HG03439 (cell line): ENCODE results near the gene CORO1C.

Experiments
- ATAC-seq: cut with Tn5 transposase; IDR thresholded peaks from one replicate; pipeline ENCODE4 v1.9.1; 2021; ENCODE audit warnings: mild to moderate bottlenecking, moderate library complexity; ENCODE audit not compliant: unreplicated experiment

The CORO1C gene

DNA sequence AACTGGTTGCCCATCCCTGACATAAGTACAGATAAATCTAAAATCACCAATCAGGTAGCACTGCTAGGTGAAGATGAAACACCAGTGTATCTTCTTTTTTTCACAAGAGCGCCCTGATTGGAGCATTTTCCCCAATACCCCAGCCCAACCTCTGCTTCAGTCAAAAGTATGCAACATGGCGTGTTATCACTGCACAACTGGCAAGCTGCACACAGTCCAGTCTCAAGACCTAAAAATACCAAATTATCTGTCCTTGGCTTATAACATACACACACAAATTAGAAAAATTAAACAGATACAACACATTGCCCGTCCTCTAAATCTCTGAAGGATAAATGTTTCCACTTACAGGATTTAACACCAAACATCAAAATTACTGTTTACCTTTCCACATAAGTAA, 77.4 kb downstream of the CORO1C start:
- no peak for ATAC-seq

DNA sequence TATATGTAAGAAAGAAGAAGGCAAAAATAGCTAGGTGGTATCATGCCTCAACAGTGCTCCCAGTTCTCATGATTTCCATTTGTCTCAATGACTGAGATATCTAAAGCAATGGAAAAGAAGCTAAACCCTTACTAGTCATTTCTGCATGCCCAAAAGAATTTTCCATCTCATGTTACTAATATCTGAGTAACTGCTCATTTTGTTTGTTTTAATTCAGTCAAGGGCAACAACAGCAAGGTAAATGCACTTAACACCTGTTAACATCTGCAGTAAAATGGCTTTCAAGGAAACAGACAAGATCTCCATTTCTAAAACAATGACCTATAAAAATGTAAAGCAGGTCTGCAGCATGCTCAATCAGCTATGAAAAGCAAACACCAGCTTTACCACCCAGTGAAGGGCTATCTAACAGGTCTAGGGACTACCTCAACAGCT, 78.2 kb downstream of the CORO1C start:
- ATAC-seq, result no peak

GRCh38 chr12:108650083-108650482, 81.2 kb downstream of the CORO1C start:
- no peak for ATAC-seq

GRCh38 chr12:108649669-108650068, 81.6 kb downstream of the CORO1C start:
- ATAC-seq, result no peak

DNA sequence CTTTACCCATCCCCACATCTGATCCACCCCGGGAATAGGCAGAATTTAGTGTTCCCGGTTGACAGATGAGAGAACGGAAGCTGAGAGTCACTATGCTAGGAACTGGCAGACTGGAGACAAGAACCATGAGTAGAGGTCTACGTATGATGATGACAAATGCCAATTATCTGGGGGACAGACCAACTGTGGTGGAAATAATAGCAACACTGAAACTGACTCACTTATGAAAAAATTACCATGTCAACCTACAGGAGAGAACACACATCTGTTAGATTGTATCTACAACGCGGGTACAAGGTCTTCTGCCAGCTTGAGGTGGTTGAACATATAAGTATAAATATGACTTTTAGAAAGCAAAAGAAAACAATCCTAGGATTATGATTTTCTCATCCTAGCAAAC, 82.2 kb downstream of the CORO1C start:
- ATAC-seq, result no peak

GRCh38 chr12:108648371-108648770, 82.9 kb downstream of the CORO1C start:
- ATAC-seq, result no peak

DNA sequence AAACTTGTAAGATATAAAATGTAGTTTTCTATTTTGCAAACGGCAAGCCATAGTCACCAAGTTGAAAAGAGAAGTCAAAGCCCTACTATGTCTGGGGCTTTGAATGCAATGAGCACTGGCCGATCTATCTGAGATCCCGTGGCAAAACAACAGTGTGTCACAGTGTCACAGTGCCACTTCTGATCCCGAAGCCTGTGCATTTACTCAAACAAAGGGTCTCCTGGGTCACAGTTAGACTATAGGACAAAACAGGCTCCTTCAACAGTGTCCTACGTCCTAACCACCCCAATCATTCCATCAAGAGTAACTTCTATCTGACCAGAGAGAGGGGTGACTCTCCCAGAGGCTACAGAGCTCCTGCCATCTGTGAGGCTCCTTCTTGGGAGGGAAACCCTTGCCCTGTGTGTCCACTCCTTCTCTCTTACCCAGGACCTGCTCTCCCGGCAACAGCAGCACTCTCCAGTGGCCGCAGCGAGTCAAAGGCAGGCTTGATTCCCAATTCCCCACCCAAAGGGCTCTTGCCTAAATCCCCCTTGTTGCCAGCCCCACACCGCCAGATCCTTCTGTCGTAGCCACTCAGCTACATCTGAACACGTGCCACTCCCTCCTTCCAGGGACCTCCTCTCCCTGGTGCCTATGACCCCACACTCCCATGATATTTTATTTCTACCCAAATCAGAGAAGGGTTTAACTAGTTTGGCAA, 83.6 kb downstream of the CORO1C start:
- no peak for ATAC-seq

DNA sequence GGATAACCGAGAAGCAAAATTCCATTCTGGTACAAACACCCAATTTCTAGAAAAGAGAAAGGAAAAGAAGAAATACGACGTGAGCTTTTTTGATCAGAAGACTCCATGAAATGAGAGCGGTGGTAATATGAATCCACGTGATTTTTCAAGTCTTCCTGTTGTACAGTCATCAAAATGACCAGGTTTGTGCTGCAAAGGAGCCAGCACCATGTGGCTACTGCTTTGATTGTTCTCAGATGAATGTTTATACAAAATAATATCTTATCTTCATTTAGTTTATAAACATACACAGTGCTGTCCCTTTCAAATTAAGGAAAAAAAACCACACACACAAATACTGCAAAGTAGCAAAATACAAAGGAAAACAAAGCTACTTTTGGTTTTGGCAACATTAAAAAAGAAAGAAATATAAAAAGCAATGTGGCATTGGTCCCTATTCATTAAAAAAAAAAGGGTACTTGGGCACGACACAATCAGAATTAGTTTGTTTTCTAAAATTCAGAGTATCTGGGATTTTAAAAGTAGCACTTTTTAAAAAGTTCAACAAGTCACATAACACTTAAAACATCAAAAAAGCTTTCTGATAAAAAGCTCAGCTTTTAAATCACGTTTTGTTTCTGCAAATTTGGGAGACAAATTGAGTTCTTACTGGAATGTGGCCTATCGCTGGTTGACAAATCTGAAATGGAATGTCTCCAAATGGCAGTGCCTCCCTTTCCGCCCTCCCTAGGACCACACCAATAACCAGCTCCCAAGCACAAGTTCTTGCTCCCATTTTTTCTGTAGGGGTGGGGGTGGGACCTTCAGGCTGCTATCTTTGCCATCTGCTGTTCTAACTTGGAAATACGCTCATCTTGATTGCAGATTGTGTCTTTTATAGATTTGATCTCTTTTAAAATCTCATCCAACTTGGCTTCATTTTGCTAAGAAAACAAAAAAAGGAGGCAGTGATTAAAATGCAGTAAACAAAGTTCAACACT, 84.4 kb downstream of the CORO1C start:
- no peak for ATAC-seq

DNA sequence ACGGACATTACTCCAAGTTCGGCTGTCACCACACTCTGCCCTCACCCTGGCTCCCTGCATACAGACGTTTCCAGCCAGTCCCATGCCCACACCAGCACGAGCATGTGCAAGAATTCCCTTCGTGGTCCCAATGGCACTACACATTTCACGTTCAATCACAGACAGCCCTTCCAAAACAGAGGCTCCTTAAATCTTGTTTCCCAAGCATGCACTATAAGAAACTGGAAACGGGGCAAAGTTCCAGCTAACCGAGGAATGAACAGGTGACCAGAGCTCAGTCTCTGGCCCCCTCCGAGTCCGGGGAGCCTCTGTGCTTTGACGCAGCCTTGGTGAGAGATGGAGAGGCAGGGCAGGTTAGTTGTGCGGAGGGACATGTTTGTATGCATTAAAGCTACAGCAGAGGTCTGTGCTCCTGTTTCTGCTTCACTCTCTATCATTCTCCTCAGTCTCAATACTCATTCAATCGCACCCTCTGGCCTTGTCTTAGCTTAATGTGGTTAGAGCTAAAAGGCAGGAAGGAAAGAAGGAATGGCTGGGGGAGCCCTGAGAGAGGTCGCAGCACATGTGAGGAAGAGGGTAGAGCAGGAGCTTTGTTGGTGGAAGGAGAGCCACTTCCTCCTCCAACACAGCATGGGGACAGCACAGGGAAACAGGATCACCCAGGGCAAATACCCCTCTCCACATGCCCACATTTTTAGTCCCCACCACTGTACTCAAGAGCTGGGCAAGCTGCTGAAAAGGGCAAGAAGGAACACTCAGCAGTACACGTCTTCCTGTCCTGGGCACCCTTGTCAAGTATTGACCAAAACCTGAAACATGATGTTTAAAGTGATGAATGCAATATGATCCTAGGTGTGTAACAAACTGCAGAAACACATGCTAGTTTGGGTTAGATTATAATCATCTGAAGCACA, 85.4 kb downstream of the CORO1C start:
- no peak for ATAC-seq

DNA sequence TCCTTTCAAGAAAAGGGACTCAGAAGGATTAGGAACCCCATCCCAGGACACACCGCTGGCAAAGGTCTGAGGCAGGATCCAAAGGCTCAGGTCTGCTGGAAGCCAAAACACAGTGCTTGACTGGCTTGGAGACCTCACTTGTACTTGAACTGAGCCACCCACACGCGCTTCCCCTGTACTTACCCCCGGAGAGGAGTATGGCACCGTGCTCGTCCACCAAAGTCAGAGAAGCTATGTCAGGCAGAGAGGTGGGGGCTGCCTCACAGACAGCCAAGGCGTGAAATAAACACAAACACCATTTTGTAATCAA, 86.6 kb downstream of the CORO1C start:
- no peak for ATAC-seq

GRCh38 chr12:108643941-108644810, 87.1 kb downstream of the CORO1C start:
- no peak for ATAC-seq

DNA sequence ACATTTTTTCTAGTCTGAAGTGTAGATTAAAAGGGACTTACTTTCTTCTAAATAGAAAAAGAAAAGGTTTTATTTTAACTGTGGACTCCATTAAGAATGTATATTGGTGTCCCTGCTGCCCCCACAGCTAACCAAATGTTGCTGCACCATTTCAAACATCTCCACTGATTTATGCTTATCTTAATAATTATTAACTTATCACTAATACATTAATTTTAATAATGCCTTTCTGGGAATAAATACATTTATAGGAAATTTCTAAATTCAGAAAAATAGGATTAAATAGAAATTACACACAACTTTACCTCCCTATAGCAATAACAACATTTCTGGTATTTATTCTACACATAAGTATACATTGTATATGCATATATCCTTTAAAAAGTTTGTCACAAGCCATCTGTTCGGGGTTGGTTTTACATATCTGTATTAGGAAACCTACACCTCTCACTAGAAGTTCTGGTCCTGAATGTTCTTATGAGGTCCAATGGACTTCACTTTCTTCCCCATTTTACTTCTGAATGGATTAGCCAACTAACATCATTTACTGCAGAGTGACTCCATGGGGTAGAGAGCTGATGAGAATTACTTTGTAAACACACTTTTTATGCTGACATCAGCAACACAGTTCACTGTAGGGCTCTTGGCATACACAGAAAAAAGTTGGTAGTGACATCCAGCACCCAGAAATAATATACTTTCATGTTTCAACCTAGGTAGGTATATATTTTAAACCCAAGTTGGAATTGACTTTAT, 88.2 kb downstream of the CORO1C start:
- no peak for ATAC-seq

GRCh38 chr12:108642269-108642870, 88.9 kb downstream of the CORO1C start:
- no peak for ATAC-seq

DNA sequence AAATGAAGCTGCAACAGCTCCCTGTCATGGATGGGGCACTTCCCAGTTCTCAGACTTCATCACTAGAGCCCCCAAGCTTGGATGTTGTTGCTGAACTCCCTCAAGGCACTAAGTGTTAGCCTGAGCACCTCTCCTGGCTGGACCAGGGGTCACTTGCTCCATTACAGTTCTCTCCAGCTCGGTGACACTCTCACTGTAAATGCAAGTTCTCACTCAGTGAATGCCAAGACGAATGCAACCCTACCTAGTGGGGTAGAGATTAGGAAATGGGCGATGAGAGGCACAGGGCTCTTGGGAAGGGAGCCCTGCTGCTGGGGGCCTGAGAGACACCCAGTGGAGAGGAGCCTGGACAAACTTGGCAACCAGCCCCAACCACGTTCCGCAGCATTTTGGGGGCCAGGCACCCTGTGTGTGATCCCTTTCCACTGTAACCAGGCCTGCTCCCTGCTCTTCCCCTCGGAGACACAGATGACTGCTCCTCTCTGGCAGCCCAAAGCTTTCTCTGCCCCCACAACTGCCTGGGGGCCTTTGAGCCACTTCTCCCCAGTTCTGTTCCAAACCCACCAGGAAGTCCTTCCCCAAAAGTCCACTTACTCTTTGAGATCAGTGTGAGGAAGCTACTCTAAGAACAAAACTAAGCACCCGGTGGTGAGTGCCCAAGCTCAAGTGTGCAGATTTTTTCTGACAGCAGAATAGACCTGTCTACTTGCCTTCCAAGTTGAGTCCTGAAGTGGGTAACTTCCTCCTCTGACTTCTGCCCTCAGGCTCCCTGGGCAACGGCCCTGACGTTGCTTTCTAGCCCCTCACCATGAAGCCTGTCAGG, 89.7 kb downstream of the CORO1C start:
- ATAC-seq, result no peak

GRCh38 chr12:108640802-108641445, 90.4 kb downstream of the CORO1C start:
- ATAC-seq, result no peak

- ATAC-seq, result no peak
Measured at GRCh38 chr12:108638997-108639822, 92.1 kb downstream of the CORO1C start.
